ENCODE data around the gene FRMD6.

GRCh38 chr14:51680031-51680430 lies 28.3 kb downstream of the FRMD6 start:
- TF ChIP-seq, protein P1, sequence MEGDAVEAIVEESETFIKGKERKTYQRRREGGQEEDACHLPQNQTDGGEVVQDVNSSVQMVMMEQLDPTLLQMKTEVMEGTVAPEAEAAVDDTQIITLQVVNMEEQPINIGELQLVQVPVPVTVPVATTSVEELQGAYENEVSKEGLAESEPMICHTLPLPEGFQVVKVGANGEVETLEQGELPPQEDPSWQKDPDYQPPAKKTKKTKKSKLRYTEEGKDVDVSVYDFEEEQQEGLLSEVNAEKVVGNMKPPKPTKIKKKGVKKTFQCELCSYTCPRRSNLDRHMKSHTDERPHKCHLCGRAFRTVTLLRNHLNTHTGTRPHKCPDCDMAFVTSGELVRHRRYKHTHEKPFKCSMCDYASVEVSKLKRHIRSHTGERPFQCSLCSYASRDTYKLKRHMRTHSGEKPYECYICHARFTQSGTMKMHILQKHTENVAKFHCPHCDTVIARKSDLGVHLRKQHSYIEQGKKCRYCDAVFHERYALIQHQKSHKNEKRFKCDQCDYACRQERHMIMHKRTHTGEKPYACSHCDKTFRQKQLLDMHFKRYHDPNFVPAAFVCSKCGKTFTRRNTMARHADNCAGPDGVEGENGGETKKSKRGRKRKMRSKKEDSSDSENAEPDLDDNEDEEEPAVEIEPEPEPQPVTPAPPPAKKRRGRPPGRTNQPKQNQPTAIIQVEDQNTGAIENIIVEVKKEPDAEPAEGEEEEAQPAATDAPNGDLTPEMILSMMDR (IDR thresholded peaks at IDR 0.05): no peak
- TF ChIP-seq POLR2AphosphoS5 (IDR thresholded peaks at IDR 0.05): no peak

Measured in upper lobe of left lung (tissue), 4 donors.